KG1 (cell line): ENCODE data around the gene SLC19A1.
"Not testable (repeated sequence)": the region's sequence is repeated elsewhere in the genome, so short reads cannot be mapped to it uniquely, and the experiment has no call there.

Experiments
- DNase-seq: peaks from one replicate; lab custom pipeline; 2025; lab: John Stamatoyannopoulos, UW

SLC19A1 gene

DNA sequence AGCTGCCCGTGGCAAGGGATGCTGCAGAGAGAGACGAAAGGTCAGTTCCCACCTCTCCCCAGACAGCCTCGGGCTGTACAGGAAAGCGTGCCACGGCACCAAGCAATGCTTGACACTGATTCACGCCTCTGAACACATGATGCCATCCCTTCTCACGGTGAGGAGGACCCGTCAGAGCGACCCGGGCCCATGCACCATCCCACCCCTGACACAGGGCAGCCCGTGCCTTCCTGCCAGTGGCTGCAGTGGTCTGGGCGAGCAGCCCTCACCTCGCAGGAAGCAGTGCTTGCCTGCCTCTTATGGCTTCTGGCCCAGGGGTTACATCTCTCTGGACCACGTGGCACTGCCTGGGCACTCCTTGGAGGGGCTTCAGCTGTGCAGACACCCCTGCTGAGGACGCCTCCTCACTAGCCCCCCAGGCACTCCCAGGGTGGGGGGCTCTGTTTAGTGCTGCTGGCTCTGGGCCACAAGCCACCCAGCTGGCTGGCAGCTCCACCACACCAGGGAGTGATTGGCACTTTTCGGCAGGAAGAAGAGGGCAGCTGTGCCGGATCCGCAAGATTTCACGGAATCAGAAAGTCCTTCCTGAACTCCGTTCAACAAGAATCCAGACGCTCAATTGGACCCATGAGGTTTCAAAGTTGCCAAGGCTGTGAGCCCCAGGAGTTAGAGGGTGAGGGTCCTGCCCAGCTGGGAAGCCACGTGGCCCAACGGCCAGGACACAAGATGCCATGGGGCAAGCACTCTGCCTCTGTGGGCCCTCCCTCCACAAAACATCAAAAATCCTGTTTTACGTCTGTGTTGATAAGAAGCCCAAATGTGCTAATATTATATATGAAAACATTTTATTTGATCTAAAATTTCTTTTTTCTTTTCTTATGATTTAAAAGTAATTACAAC, 34.8 kb upstream of the SLC19A1 start:
- no peak for DNase-seq

DNA sequence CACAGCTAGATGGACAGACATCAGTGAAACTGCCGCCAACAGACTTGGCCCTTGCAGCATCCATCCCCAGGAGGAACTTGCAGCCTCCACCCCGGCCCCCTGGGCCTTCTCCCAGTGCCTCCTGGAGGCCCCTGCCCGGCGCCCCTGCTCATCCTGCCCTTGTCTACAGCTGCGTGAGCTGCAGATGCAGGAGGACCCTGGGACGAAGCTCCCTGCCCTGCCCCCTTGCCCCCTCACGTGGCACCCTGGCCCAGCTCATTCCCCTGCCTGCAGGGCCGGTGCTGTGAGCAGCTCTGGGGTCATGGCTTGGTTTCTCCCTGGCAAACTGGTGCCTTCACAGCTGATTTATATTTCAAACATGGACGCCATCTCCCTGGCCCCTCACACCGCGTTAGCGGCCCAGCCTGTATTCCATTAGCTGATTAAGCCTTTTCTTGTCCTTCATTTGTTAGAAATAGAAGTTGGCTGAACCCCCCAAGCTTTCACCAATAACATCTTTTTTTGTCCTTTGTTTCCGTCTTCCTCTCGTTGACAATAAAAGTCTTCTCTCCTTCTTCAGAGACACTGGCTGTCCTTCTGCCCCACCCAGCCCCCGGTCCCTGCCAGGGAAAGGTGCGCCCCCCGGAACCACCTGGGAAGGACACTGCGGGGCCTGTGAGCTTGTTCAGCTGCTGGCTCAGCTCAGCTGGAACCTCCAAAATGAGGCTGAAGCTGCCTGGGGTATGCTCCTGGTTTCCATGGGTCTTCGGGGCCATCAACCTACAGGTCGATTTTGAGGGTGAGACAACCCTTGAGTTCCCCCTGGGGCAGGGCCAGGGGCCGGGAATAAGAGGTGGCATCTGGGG, 34.0 kb upstream of the SLC19A1 start:
- DNase-seq: no peak

- DNase-seq: no peak
These were observed 33.2 kb upstream of the SLC19A1 start for GRCh38 chr21:45575304-45575992.

DNA sequence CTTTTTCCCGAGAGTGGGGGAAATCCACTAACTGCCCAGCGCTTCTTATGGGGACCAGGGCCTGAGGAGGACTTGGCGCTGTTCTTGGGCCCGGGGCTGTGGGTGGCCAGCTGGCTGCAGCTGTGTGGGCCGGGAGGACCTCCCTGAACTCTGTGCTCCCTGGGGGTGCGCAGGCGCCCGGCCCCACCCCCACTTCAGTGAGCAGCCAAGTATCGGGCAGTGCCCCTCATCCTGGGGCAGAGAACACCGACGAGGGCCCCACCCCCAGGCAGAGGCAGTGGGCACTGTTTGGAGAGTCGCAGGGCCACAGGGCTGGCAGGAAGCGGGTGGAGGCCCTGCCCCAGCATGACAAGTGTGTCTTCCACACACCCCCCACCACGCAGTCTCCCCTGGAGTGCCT, 32.5 kb upstream of the SLC19A1 start:
- DNase-seq: no peak

DNA sequence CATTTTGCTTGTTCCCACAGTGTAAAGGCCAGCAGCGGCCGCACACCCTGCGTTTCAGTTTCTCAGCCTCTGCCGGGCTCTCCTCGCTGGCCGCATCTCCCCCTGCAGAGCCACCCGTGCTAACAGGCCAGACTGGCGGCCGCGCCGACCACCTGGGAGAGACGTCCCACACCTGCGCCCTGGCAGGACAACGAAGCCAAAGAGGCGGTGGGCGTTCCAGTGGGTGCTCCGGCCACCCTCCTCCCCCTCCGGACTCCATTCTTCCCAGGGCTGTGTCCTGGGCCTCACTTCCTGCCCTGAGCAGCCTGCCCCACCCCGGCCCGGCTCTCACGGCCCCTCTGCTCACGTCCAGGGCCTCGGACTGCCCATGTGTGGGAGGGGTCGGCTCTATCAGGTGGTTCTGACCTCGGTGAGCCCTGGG, 31.9 kb upstream of the SLC19A1 start:
- DNase-seq: no peak

DNA sequence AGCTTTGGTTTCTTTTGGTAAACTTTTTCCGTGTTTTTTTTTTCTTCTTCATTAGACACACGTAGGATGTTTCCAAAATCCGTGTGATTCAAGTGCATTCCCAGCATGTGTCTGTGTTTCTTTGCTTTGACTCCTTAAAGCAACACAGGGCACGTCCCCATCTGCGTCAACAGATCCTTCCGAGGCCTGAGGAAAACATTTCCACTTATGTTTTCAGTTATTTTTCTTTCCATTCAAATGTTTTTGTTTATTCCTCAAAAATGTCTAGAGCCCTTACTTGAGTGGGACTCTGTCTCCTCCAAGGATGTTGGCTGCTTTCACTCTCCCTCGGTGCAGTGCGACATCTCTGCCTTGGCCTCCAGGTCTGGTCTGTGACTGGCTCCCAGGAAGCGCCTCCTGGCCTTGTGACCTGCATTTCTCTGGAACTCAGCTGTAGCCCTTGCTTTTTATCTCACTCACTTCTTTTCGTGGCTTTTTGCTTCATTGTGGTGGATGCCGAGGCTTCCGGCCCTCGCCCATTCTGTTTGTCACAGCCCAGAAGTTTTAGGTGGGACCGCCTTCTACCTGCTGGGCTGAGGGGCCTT, 31.3 kb upstream of the SLC19A1 start:
- DNase-seq: no peak

- no peak for DNase-seq
These were observed 30.7 kb upstream of the SLC19A1 start for GRCh38 chr21:45572783-45573451.

DNA sequence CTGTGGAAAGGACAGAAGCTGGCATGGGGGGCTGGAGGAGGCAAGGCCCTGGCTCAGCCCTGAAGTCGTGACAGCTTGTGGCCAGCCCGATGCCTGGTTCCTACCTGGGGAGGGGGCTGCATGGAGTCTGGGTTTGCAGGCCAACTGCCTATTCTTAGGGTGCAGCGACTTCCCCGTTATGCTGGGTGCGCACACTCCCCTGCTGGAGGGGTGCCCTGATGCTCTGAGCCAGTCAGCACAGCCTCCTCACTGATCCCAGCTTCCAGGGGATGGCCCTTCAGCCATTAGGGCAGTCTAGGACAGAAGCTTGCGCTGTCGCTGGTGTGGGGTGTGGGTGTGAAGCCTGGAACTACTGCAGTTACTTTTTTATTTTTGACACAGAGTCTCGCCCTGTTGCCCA, 30.0 kb upstream of the SLC19A1 start:
- no peak for DNase-seq

DNA sequence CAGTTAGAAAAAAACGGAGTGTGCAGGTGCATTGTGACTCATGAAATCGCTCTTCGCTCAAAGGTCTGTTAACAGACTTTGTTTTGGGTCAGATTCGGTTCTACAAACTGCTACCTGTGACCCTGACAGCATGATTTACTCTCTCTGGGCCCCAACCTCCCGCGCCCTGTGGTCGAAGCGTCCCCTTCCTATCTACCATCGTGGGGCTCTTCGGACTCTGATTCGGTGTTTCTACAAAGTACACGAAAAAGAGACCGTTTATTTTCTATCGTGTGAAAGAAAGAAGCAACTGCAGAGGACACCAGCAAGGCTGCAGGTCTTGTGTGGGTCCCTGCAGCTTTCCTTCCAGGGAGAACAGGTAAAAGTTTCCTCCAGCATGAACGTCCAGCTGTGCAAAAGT, 29.4 kb upstream of the SLC19A1 start:
- no peak for DNase-seq

DNA sequence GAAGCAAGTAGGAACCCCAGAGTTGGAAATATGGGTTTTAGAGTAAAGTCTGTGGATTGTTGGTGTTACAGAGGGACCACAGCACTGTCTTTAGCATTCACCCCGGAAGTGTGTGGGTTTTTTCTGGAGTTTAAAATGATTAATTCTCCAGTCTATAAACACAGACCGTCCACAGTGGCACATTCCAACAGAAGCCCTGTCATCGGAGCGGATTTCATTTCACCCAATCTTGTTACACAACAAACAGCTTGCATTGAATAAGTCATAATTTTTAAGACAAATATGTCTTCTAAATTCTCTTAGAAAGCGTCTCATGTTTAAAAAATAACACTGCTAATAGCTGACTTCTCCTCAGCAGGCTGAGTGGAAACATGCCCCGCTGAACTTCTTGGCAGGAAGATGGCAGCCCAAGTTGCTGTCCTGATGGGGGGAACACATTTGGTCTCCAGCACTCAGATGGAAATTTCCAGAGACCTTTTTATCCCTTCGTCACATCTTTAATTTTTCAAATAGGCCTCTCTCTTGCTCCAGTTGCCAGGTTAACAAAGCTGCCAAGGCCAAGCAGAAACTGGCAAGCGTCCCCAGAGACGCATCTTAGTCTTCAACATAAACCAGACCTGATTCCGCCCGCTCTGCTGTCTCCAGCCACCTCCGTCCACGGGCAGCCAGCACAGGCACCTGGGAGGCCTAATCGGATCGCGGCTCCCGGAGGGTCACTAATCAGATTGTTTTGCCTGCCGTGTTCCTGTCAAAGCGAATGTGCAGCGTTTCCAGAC, 28.8 kb upstream of the SLC19A1 start:
- no peak for DNase-seq

DNA sequence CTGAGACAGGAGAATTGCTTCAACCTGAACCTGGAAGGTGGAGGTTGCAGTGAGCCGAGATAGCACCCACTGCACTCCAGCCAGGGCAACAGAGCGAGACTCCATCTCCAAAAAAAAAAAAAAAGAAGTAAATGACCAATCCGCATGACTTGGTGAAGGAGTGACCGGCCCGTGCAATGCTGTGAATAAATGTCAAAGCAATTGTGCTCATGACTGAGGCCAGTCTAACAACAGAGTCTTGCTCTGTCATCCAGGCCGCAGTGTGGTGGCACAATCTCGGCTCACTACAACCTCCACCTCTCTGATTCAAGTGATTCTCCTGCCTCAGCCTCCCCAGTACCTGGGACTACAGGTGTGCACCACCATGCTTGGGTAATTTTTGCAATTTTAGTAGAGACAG, 27.8 kb upstream of the SLC19A1 start:
- no peak for DNase-seq

- no peak for DNase-seq
These were observed 26.1 kb upstream of the SLC19A1 start for GRCh38 chr21:45568383-45568782.

DNA sequence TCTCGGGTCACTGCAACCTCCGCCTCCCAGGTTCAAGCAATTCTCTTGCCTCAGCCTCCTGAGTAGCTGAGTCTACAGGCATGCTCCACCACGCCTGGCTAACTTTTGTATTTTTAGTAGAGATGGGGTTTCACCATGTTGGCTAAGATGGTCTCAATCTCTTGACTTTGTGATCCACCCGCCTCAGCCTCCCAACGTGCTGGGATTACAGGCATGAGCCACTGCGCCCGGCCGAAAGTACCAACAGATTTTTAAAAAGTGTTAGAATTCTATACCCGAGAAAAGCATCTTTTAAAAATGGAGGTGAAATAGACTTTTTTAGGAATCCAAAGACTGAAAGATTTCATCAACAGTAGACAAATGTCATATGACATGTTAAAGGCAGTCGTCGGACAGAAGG, 21.9 kb upstream of the SLC19A1 start:
- not testable (repeated sequence) for DNase-seq

GRCh38 chr21:45562965-45563364, 20.7 kb upstream of the SLC19A1 start:
- DNase-seq: no peak

GRCh38 chr21:45562402-45562801, 20.2 kb upstream of the SLC19A1 start:
- no peak for DNase-seq

DNA sequence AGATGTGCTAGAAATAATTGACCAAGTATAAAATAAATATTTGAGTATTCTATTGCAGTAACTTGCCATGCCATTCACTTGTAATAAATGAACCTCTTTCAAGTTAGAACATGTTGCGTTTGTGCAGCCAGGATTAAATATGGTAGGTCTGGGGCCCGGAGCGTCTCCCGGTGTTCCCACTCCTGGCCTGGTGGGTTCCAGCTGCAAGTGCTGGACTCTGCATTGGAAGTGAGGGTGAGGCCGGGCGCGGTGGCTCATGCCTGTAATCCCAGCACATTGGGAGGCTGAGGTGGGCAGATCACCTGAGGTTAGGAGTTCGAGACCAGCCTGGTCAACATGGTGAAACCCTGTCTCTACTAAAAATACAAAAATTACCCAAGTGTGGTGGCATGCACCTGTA, 19.0 kb upstream of the SLC19A1 start:
- not testable (repeated sequence) for DNase-seq

DNA sequence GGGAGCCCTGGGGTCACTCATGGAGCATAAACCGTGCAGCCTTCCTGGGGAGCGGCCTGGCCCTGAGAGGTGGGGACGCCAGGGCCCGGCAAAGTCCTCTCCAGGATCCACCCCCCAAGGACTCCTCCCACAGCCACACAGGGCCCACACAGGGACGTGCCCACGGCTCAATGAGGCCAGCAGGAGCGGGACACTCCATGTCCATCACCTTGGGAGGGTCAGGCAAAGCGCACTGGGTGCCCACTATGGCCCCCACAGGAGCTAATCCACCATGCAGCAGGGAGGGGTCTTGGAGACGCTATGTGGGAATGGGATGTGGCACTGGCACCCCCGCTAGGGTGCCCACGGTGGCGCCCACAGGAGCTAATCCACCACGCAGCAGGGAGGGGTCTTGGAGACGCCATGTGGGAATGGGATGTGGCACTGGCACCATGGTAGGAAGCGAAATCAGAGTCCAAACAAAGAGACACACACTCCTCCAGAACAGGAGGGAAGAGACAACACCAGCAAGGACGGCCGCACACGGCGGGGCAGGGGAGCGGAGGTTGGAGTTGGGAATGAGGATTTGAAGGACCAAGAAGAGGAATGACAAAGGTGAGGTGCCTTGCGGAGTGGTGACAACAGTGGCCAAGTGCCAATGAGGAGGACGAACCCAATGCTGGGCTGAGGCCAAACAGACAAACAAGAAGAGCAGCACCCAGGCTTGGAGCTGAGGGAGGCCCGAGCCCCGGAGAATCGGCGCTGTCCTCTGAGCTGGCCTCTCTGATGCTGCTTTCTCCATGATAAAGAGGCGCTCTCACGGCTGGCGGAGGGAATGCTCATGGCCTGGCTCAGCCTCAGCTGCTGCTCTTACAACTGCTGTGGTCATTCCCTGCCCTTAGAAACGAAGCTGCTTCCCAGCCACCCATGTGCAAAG, 18.1 kb upstream of the SLC19A1 start:
- no peak for DNase-seq

- no peak for DNase-seq
These were observed 17.2 kb upstream of the SLC19A1 start for GRCh38 chr21:45559216-45560105.
